OCI-LY3 (cell line): ENCODE data around the gene GMIP.

Experiments used
- H2AFZ ChIP-seq: fragments of 200-600, 300-600 bp; shearing (Covaris generic); 2 replicates; pipeline ENCODE4 v1.6.0; 2014; ENCODE audit warnings: antibody characterized with exemption, low read depth, low read length
- H3K27ac ChIP-seq: fragments of 200-600, 300-600 bp; sonication (generic); 2 replicates; pipeline ENCODE4 v1.5.1; 2014; ENCODE audit warnings: mild to moderate bottlenecking, low read length, moderate library complexity, mixed read lengths
- H3K27me3 ChIP-seq: fragments of 200-600, 300-600 bp; sonication (generic); 2 replicates; pipeline ENCODE4 v1.6.1; 2014; ENCODE audit warnings: low read depth, low read length, mixed read lengths
- H3K36me3 ChIP-seq: fragments of 200-600, 300-600 bp; sonication (generic); replicated peaks from 2 replicates; pipeline ENCODE3; 2014; ENCODE audit warnings: low read depth, low read length, mixed read lengths
- H3K4me1 ChIP-seq: fragments of 300-600, 200-600 bp; sonication (generic); 2 replicates; pipeline ENCODE4 v1.6.1; 2014; ENCODE audit warnings: low read length, mixed read lengths
- H3K4me2 ChIP-seq: fragments of 200-600, 300-600 bp; sonication (generic); 2 replicates; pipeline ENCODE4 v1.6.1; 2014; ENCODE audit warnings: low read length, mixed read lengths
- H3K4me3 ChIP-seq: fragments of 300-600, 200-600 bp; sonication (generic); 2 replicates; pipeline ENCODE4 v1.5.1; 2014; ENCODE audit warnings: antibody characterized with exemption, mild to moderate bottlenecking, low read length, moderate library complexity
- H3K79me2 ChIP-seq: fragments of 300-600, 200-600 bp; shearing (Covaris generic); 2 replicates; pipeline ENCODE4 v1.6.1; 2014; ENCODE audit warnings: mild to moderate bottlenecking, low read length, mixed read lengths
- H3K9ac ChIP-seq: fragments of 300-600, 200-600 bp; shearing (Covaris generic); 2 replicates; pipeline ENCODE4 v1.6.0; 2014; ENCODE audit warnings: mild to moderate bottlenecking, low read length, moderate library complexity
- H3K9me3 ChIP-seq: fragments of 200-600, 300-600 bp; shearing (Covaris generic); 2 replicates; pipeline ENCODE4 v1.6.1; 2014; ENCODE audit warnings: low read length, mixed read lengths; ENCODE audit not compliant: insufficient read depth
- H4K20me1 ChIP-seq: fragments of 200-600, 300-600 bp; sonication (generic); 2 replicates; pipeline ENCODE4 v1.6.1; 2016; ENCODE audit warnings: low read length, mixed read lengths; ENCODE audit not compliant: insufficient read depth
- CTCF ChIP-seq: fragments of 200-600, 300-600 bp; sonication (generic); IDR thresholded peaks from 2 replicates; pipeline ENCODE4 v1.5.1; 2014; ENCODE audit warnings: antibody characterized with exemption, low read length, low read depth
- EZH2phosphoT487 ChIP-seq: fragments of 200-600 bp; shearing (Covaris generic); IDR thresholded peaks from 2 replicates; pipeline ENCODE4 v1.6.1; 2018; ENCODE audit warnings: antibody characterized with exemption, mixed run types, low read depth

Gene GMIP

GRCh38 chr19:19654441-19654840, 11.0 kb upstream of the GMIP start:
- Histone ChIP-seq H3K4me3 (no peak overlapping the region), H3K9ac (no peak overlapping the region), H3K9me3 (no peaks in the 10 kb centered on the region), H3K27me3 (no peaks in the 10 kb centered on the region), H3K79me2 (peaks cover 12% of the 10 kb centered on the region), H3K4me2 (no peak overlapping the region), H3K4me1 (no peaks in the 10 kb centered on the region), H4K20me1 (no peaks in the 10 kb centered on the region), H3K36me3 (peaks cover 93% of the 10 kb centered on the region), H3K27ac (no peak overlapping the region), H2AFZ (no peak overlapping the region)
- TF ChIP-seq EZH2phosphoT487 = no peak
- no peak for TF ChIP-seq CTCF

GRCh38 chr19:19653597-19654147, 10.2 kb upstream of the GMIP start:
- H3K4me3 ChIP-seq = no peak overlapping the region
- H2AFZ ChIP-seq = no peak overlapping the region
- peaks cover 6% of the 10 kb centered on the region for H3K79me2 ChIP-seq
- H3K9me3 ChIP-seq = no peaks in the 10 kb centered on the region
- peaks cover 92% of the 10 kb centered on the region for H3K36me3 ChIP-seq
- H3K4me1 ChIP-seq = no peaks in the 10 kb centered on the region
- no peak overlapping the region for H3K27ac ChIP-seq
- TF ChIP-seq CTCF (no peak), EZH2phosphoT487 (no peak)
- no peaks in the 10 kb centered on the region for H3K27me3 ChIP-seq
- no peak overlapping the region for H3K4me2 ChIP-seq
- H4K20me1 ChIP-seq = no peaks in the 10 kb centered on the region
- no peak overlapping the region for H3K9ac ChIP-seq

GRCh38 chr19:19652482-19653295, 9.2 kb upstream of the GMIP start:
- Histone ChIP-seq H3K79me2 (no peaks in the 10 kb centered on the region; the same call in 1 of the 2 replicates), H3K4me2 (no peak overlapping the region), H3K4me3 (no peak overlapping the region), H2AFZ (no peak overlapping the region), H3K27me3 (no peaks in the 10 kb centered on the region), H3K36me3 (peaks cover 86% of the 10 kb centered on the region), H3K4me1 (no peaks in the 10 kb centered on the region), H3K9ac (no peak overlapping the region), H4K20me1 (no peaks in the 10 kb centered on the region), H3K9me3 (no peaks in the 10 kb centered on the region), H3K27ac (no peak overlapping the region)
- TF ChIP-seq EZH2phosphoT487 (no peak), CTCF (no peak)

GRCh38 chr19:19651076-19651475, 7.6 kb upstream of the GMIP start:
- Histone ChIP-seq H3K79me2 (no peaks in the 10 kb centered on the region), H3K4me1 (no peaks in the 10 kb centered on the region), H3K9ac (no peak overlapping the region), H3K27ac (no peak overlapping the region), H3K4me3 (no peak overlapping the region), H3K36me3 (peaks cover 86% of the 10 kb centered on the region), H4K20me1 (no peaks in the 10 kb centered on the region), H3K27me3 (no peaks in the 10 kb centered on the region), H3K4me2 (no peak overlapping the region), H2AFZ (no peak overlapping the region), H3K9me3 (no peaks in the 10 kb centered on the region)
- TF ChIP-seq CTCF = no peak
- no peak for TF ChIP-seq EZH2phosphoT487
